Measurements from ENCODE around the gene PPM1E. TPM values are rescaled to one million over a fixed set of nuclear protein-coding genes. Genes with fewer than 3 reads are reported as not detected.

Gene PPM1E
- total RNA-seq, 2 donors from 2014 or later, result 0.05 to 0.32 TPM

DNA sequence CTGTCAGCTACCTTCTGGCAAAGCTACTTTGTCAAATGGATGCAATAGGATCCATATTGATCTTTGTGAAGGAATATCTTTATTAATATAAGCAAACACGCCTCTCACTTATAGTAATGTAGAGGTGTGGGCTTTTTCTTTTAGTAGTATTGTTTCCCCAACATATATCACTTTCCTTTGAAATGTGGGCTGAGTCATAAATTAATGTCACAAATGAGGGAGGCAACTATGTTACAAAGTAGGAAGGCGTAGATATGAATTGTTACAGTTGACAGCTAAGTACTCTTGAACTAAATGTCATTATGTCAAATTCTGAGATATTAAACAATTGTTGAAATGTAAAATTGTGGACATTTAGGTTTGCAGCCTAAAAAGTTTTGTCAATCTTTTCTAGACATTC is 2.6 kb upstream of the PPM1E start:
- no peaks in the 10 kb centered on the region for H3K36me3 ChIP-seq
- peaks cover 4% of the 10 kb centered on the region for H3K4me1 ChIP-seq
- H3K27me3 ChIP-seq, result peaks cover 25% of the 10 kb centered on the region
- intact Hi-C loops (cut with DNase I), result no loop called here
- no peak for DNase-seq
- H3K9ac ChIP-seq (ENCODE audit: low read depth in 2 of 2, low read length in 2 of 2), result no peak overlapping the region
- TF ChIP-seq, protein P1, sequence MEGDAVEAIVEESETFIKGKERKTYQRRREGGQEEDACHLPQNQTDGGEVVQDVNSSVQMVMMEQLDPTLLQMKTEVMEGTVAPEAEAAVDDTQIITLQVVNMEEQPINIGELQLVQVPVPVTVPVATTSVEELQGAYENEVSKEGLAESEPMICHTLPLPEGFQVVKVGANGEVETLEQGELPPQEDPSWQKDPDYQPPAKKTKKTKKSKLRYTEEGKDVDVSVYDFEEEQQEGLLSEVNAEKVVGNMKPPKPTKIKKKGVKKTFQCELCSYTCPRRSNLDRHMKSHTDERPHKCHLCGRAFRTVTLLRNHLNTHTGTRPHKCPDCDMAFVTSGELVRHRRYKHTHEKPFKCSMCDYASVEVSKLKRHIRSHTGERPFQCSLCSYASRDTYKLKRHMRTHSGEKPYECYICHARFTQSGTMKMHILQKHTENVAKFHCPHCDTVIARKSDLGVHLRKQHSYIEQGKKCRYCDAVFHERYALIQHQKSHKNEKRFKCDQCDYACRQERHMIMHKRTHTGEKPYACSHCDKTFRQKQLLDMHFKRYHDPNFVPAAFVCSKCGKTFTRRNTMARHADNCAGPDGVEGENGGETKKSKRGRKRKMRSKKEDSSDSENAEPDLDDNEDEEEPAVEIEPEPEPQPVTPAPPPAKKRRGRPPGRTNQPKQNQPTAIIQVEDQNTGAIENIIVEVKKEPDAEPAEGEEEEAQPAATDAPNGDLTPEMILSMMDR (IDR thresholded peaks at IDR 0.05), result no peak
- H3K9me3 ChIP-seq, result no peaks in the 10 kb centered on the region
- H3K4me3 ChIP-seq, result no peak overlapping the region
- H3K27ac ChIP-seq, result no peak overlapping the region

DNA sequence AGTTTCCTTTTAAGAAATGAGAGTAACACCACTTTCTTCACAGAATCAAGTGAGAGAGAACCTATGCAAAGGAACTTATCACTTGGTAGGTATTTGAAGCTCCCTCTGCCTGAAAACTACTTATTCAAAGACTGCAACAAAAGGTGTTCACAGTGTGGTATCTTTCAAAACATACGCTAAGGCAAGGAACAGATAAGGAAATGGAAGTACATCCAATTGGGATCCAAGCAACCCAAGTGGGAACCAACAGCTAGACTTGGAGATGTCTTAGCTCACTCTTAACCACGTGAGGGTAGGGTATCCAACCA is 431 bp upstream of the PPM1E start:
- no peak for DNase-seq
- Histone ChIP-seq H3K27me3 (peaks cover 34% of the 10 kb centered on the region), H3K9me3 (no peaks in the 10 kb centered on the region), H3K27ac (no peak overlapping the region), H3K9ac (ENCODE audit: low read depth in 2 of 2, low read length in 2 of 2) (no peak overlapping the region), H3K36me3 (no peaks in the 10 kb centered on the region), H3K4me1 (peaks cover 4% of the 10 kb centered on the region), H3K4me3 (peak overlapping the region; percentile 49)
- TF ChIP-seq, protein P1 (IDR thresholded peaks at IDR 0.05), result no peak
- intact Hi-C loops (cut with DNase I), result no loop called here

DNA sequence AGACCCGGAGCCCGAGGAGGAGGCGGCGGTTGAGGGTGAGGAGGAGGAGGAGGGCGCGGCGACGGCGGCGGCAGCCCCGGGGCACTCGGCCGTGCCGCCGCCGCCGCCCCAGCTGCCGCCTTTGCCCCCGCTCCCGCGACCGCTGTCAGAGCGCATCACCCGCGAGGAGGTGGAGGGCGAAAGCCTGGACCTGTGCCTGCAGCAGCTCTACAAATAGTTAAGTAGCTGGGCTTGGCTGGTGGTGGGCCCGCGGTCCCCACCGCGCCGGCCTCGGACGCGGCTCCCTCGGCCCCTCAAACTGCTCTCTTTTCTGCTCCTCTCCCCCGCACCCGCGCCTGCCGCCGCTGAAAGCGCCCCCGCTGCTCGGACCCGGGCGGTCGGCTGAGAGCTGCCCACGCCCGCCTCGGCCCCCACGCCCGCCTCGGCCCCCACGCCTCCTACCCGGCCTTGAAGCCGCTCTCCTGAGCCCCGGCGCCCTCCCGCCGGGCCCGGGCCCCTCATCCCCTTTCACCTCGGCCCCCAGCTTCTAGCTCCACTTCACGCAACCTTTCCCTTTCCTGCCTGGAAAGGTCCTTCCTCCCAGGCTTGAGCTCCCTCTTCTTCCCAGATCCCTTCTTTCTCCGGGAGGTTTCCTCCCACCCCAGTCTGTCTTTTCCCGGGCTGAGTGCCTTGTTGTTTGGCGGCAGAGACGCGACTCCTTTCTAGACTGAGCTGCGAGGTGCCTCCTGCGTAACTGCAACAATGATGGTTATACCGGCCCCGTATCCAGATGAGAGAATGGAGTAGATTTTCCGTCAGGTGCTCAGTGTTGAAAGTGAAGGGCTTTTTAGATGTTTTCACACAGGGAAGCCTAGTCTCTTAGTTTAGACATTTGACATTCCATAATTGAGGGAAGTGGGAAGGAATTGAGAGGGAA is 850 bp downstream of the PPM1E start:
- intact Hi-C loops (cut with DNase I), result no loop called here
- Histone ChIP-seq H3K27ac (no peak overlapping the region), H3K36me3 (no peaks in the 10 kb centered on the region), H3K27me3 (peaks cover 39% of the 10 kb centered on the region), H3K9me3 (no peaks in the 10 kb centered on the region), H3K4me1 (peaks cover 4% of the 10 kb centered on the region), H3K4me3 (peak overlapping the region; percentile 49), H3K9ac (ENCODE audit: low read depth in 2 of 2, low read length in 2 of 2) (peak overlapping the region in 1 of 2 donors; percentile 41)
- no peak for DNase-seq
- TF ChIP-seq, protein P1 (IDR thresholded peaks at IDR 0.05), result no peak

DNA sequence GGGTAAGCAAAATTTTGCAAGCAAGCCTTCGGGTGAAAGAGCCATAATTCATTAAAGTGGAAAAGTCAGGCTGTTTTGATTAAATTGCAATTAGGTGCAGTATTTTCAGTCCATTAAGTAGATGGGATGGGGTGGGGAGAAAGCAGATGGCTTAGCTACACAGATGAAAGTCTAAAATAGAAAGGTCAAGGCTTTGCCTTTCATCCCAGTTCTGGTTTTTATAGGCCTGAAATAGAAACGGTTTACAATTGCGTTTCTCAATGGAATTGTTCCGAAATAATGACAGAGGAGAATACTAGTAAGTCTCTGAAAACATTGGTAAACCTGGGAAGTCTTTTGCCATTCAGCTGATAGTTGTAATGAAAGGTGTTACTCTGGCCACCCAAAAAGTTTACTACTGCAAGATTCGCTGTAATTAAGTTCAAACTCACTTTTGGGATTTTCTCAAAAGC is 1.5 kb downstream of the PPM1E start:
- Histone ChIP-seq H3K27me3 (peaks cover 39% of the 10 kb centered on the region), H3K4me1 (peaks cover 4% of the 10 kb centered on the region), H3K36me3 (no peaks in the 10 kb centered on the region), H3K4me3 (no peak overlapping the region), H3K9ac (ENCODE audit: low read depth in 2 of 2, low read length in 2 of 2) (no peak overlapping the region), H3K27ac (no peak overlapping the region), H3K9me3 (no peaks in the 10 kb centered on the region)
- intact Hi-C loops (cut with DNase I), result no loop called here
- no peak for DNase-seq
- TF ChIP-seq, protein P1 (IDR thresholded peaks at IDR 0.05), result no peak

DNA sequence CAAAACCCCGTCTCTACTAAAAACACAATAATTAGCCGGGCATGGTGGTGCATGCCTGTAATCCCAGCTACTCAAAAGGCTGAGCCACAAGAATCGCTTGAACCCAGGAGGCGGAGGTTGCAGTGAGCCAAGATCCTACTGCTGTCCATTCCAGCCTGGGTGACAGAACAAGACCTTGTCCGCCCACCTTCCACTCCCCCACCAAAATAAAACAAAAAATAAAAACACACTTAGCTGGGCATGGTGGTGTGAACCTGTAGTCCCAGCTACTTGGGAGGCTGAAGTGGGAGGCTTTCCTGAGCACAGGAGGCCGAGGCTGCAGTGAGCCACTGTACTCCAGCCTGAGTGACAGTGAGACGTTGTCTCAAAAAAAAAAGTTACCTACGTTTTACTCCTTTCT is 3.2 kb downstream of the PPM1E start:
- intact Hi-C loops (cut with DNase I), result no loop called here
- peaks cover 4% of the 10 kb centered on the region for H3K4me1 ChIP-seq
- TF ChIP-seq, protein P1 (IDR thresholded peaks at IDR 0.05), result no peak
- no peak overlapping the region for H3K4me3 ChIP-seq
- no peaks in the 10 kb centered on the region for H3K36me3 ChIP-seq
- peaks cover 39% of the 10 kb centered on the region for H3K27me3 ChIP-seq
- H3K9me3 ChIP-seq, result no peaks in the 10 kb centered on the region
- no peak for DNase-seq
- no peak overlapping the region for H3K27ac ChIP-seq
- no peak overlapping the region for H3K9ac ChIP-seq (ENCODE audit: low read depth in 2 of 2, low read length in 2 of 2)

Data from colonic mucosa (tissue), 4 donors.